Activated CD8-positive, alpha-beta memory T cell treated with anti-CD3 and anti-CD28 coated beads for 48 hours (primary cell): ENCODE data around the gene PCGF3.
"Not testable (repeated sequence)": the region's sequence is repeated elsewhere in the genome, so short reads cannot be mapped to it uniquely, and the experiment has no call there.

Source experiments
- DNase-seq, 3 experiments: peaks; one replicate each; pipeline ENCODE4 v3.0.0-alpha.2; 2020; ENCODE audit warnings: low read depth in 2 of 3, low spot score in 2 of 3

PCGF3 gene

GRCh38 chr4:762211-763190, 56.9 kb downstream of the PCGF3 start:
- DNase-seq: no peak

- no peak for DNase-seq
Measured at GRCh38 chr4:763191-763810, 57.7 kb downstream of the PCGF3 start.

- no peak for DNase-seq
Measured at GRCh38 chr4:763922-764321, 58.3 kb downstream of the PCGF3 start.

GRCh38 chr4:764405-765169, 59.0 kb downstream of the PCGF3 start:
- DNase-seq: no peak

GRCh38 chr4:766152-766515, 60.5 kb downstream of the PCGF3 start:
- no peak for DNase-seq

GRCh38 chr4:766559-767283, 61.1 kb downstream of the PCGF3 start:
- DNase-seq: no peak

GRCh38 chr4:768076-768475, 62.4 kb downstream of the PCGF3 start:
- no peak for DNase-seq

GRCh38 chr4:768995-769394, 63.4 kb downstream of the PCGF3 start:
- DNase-seq: no peak

- no peak for DNase-seq
Measured at GRCh38 chr4:769511-769910, 63.9 kb downstream of the PCGF3 start.

- no peak for DNase-seq
Measured at GRCh38 chr4:770022-770421, 64.4 kb downstream of the PCGF3 start.

GRCh38 chr4:771464-771863, 65.8 kb downstream of the PCGF3 start:
- no peak for DNase-seq

- DNase-seq: no peak
Measured at GRCh38 chr4:772118-772517, 66.5 kb downstream of the PCGF3 start.

- no peak for DNase-seq
Measured at GRCh38 chr4:772776-773175, 67.1 kb downstream of the PCGF3 start.

- no peak for DNase-seq
Measured at GRCh38 chr4:773214-773613, 67.6 kb downstream of the PCGF3 start.

- not testable (repeated sequence) for DNase-seq
Measured at GRCh38 chr4:774419-775092, 68.9 kb downstream of the PCGF3 start.

GRCh38 chr4:775485-775884, 69.9 kb downstream of the PCGF3 start:
- not testable (repeated sequence) for DNase-seq

GRCh38 chr4:776743-777441, 71.3 kb downstream of the PCGF3 start:
- no peak for DNase-seq

GRCh38 chr4:777520-778262, 72.1 kb downstream of the PCGF3 start:
- DNase-seq: no peak

GRCh38 chr4:779555-779954, 73.9 kb downstream of the PCGF3 start:
- no peak for DNase-seq
